Caco-2 (cell line): ENCODE measurements around the gene LRRC1. TPM values are rescaled to one million over a fixed set of nuclear protein-coding genes. Genes with fewer than 3 reads are reported as not detected.

Experiments used
- BruUV-seq: library from RNA; stranded (reverse); fragments of 400-500 nt; replicated peaks from 2 replicates; lab custom pipeline; 2021; lab: Mats Ljungman, UMichigan
- CTCF ChIA-PET: fragments of 300-600 bp; sonication (Branson Sonifier 250); formaldehyde crosslinking; loops from one replicate; lab custom pipeline; 2022; ENCODE audit warnings: antibody characterized with exemption; lab: Charles Lee
- POLR2A ChIA-PET: fragments of 300-600 bp; sonication (Branson Sonifier 250); formaldehyde crosslinking; loops from one replicate; lab custom pipeline; 2022; ENCODE audit warnings: antibody characterized with exemption; lab: Charles Lee
- DNase-seq, 2 experiments: peaks; one replicate each; pipeline versions ENCODE4 v3.0.0 to v3.0.0-alpha.2; 2020 to 2022
- H3K27me3 ChIP-seq: replicated peaks from 2 replicates; pipeline ENCODE4 v1.6.0; 2011; ENCODE audit warnings: low read length; ENCODE audit not compliant: control insufficient read depth, insufficient read depth
- H3K36me3 ChIP-seq: 2 replicates; pipeline ENCODE4 v1.5.1; 2011; ENCODE audit warnings: low read length; ENCODE audit not compliant: control insufficient read depth, insufficient read depth
- H3K4me1 ChIP-seq: fragments of 250-450 bp; sonication (Bioruptor Pico); 2 replicates; pipeline ENCODE4 v1.5.1; 2020; ENCODE audit warnings: mild to moderate bottlenecking
- H3K4me3 ChIP-seq: 2 replicates; pipeline ENCODE4 v1.5.1; 2011; ENCODE audit warnings: low read depth, mild to moderate bottlenecking, control low read depth, low read length
- H3K9me3 ChIP-seq: fragments of 250-450 bp; sonication (Bioruptor Pico); 2 replicates; pipeline ENCODE4 v1.5.1; 2020; ENCODE audit warnings: mild to moderate bottlenecking, moderate library complexity
- H3K27ac Mint-ChIP-seq: one replicate; pipeline ENCODE4 v1.8.0; 2022; ENCODE audit warnings: mixed read lengths; ENCODE audit not compliant: unreplicated experiment
- H3K27me3 Mint-ChIP-seq: one replicate; pipeline ENCODE4 v1.8.0; 2022; ENCODE audit warnings: mixed read lengths; ENCODE audit not compliant: insufficient read depth, unreplicated experiment
- H3K36me3 Mint-ChIP-seq: one replicate; pipeline ENCODE4 v1.8.0; 2022; ENCODE audit warnings: mild to moderate bottlenecking, mixed read lengths; ENCODE audit not compliant: insufficient read depth, unreplicated experiment
- H3K4me1 Mint-ChIP-seq: one replicate; pipeline ENCODE4 v1.8.0; 2022; ENCODE audit warnings: low read depth, mixed read lengths; ENCODE audit not compliant: unreplicated experiment
- H3K4me3 Mint-ChIP-seq: one replicate; pipeline ENCODE4 v1.8.0; 2022; ENCODE audit warnings: mild to moderate bottlenecking, moderate library complexity, mixed read lengths; ENCODE audit not compliant: unreplicated experiment
- H3K9me3 Mint-ChIP-seq: one replicate; pipeline ENCODE4 v1.8.0; 2022; ENCODE audit warnings: mixed read lengths; ENCODE audit not compliant: unreplicated experiment
- CTCF ChIP-seq, 2 experiments: fragments of 200-600 bp in 1 of 2; IDR thresholded peaks; 1 replicate in 1 of 2; 2 replicates in 1 of 2; pipeline versions ENCODE4 v1.5.1 to v1.8.0; 2011 to 2022; ENCODE audit warnings: antibody characterized with exemption in 1 of 2, control low read depth in 1 of 2, inconsistent platforms in 1 of 2, low read depth in 1 of 2, low read length in 1 of 2, mild to moderate bottlenecking in 1 of 2, moderate library complexity in 1 of 2; ENCODE audit not compliant: insufficient read depth in 1 of 2, severe bottlenecking in 1 of 2, unreplicated experiment in 1 of 2
- intact Hi-C: fragments of 100-400 bp; cut with micrococcal nuclease; formaldehyde crosslinking; loops from one replicate; pipeline ENCODE4 v1.10.0; 2022; ENCODE audit not compliant: unreplicated experiment
- total RNA-seq: library from RNA; stranded (reverse); gene quantifications from 2 replicates; pipeline ENCODE4 v1.2.3, GENCODE V29; 2022

LRRC1 gene
- total RNA-seq, 1 experiment from 2014 or later = 60.8 TPM

GRCh38 chr6:53750052-53750650 is 44.7 kb upstream of the LRRC1 start:
- ChIA-PET POLR2A (interaction anchor here (1.0 kb wide), 1 partner anchor 44 kb away, joined by 4 read pairs; the partner anchor contains the start of gene LRRC1), CTCF (no interaction called here)
- Mint-ChIP-seq H3K4me1 (peaks cover 23% of the 10 kb centered on the region), H3K36me3 (no peaks in the 10 kb centered on the region), H3K27me3 (no peaks in the 10 kb centered on the region), H3K9me3 (no peaks in the 10 kb centered on the region), H3K27ac (no peak overlapping the region), H3K4me3 (no peak overlapping the region)
- no peak for DNase-seq
- Histone ChIP-seq H3K9me3 (no peaks in the 10 kb centered on the region), H3K36me3 (no peaks in the 10 kb centered on the region), H3K4me3 (no peak overlapping the region), H3K4me1 (peaks cover 18% of the 10 kb centered on the region; the same call in 1 of the 2 replicates), H3K27me3 (no peaks in the 10 kb centered on the region)
- intact Hi-C loops = no loop called here
- no TSS peak for BruUV-seq
- no peak for TF ChIP-seq CTCF (IDR thresholded peaks at IDR 0.05; ENCODE audit: insufficient read depth in 1 of 2, low read depth in 1 of 2, low read length in 1 of 2, severe bottlenecking in 1 of 2, unreplicated experiment in 1 of 2)

GRCh38 chr6:53751417-53751816 is 43.4 kb upstream of the LRRC1 start:
- Mint-ChIP-seq H3K36me3 (no peaks in the 10 kb centered on the region), H3K4me1 (peaks cover 21% of the 10 kb centered on the region), H3K27ac (no peak overlapping the region), H3K4me3 (no peak overlapping the region), H3K27me3 (no peaks in the 10 kb centered on the region), H3K9me3 (no peaks in the 10 kb centered on the region)
- intact Hi-C loops = no loop called here
- Histone ChIP-seq H3K27me3 (no peaks in the 10 kb centered on the region), H3K4me1 (peaks cover 17% of the 10 kb centered on the region; the same call in 1 of the 2 replicates), H3K36me3 (no peaks in the 10 kb centered on the region), H3K9me3 (no peaks in the 10 kb centered on the region), H3K4me3 (no peak overlapping the region)
- no peak for DNase-seq
- POLR2A ChIA-PET = no interaction called here
- BruUV-seq = no TSS peak
- no peak for TF ChIP-seq CTCF (IDR thresholded peaks at IDR 0.05; ENCODE audit: insufficient read depth in 1 of 2, low read depth in 1 of 2, low read length in 1 of 2, severe bottlenecking in 1 of 2, unreplicated experiment in 1 of 2)
- CTCF ChIA-PET = no interaction called here

- POLR2A ChIA-PET = interaction anchor here (0.5 to 1.4 kb wide), 2 partner anchors 8 to 43 kb away, joined by 3 to 4 read pairs; partner anchors contain the start of gene LRRC1
- H3K27me3 Mint-ChIP-seq = no peaks in the 10 kb centered on the region
- intact Hi-C loops = no loop called here
- H3K9me3 Mint-ChIP-seq = no peaks in the 10 kb centered on the region
- peaks cover 7% of the 10 kb centered on the region; the same call in 1 of the 2 replicates for H3K4me1 ChIP-seq
- BruUV-seq = no TSS peak
- H3K27me3 ChIP-seq = no peaks in the 10 kb centered on the region
- no peaks in the 10 kb centered on the region for H3K9me3 ChIP-seq
- peaks cover 17% of the 10 kb centered on the region for H3K4me1 Mint-ChIP-seq
- no peak for TF ChIP-seq CTCF (IDR thresholded peaks at IDR 0.05; ENCODE audit: insufficient read depth in 1 of 2, low read depth in 1 of 2, low read length in 1 of 2, severe bottlenecking in 1 of 2, unreplicated experiment in 1 of 2)
- no peak for DNase-seq
- H3K36me3 Mint-ChIP-seq = no peaks in the 10 kb centered on the region
- CTCF ChIA-PET = no interaction called here
- no peak overlapping the region for H3K27ac Mint-ChIP-seq
- no peak overlapping the region for H3K4me3 Mint-ChIP-seq
- no peak overlapping the region for H3K4me3 ChIP-seq
- no peaks in the 10 kb centered on the region for H3K36me3 ChIP-seq
Observed at GRCh38 chr6:53752440-53752839, 42.4 kb upstream of the LRRC1 start.
